ENCODE results near the gene ATCAY. TPM values are rescaled to one million over a fixed set of nuclear protein-coding genes. Genes with fewer than 3 reads are reported as not detected.

The ATCAY gene
- total and polyA plus RNA-seq, 2 of the 4 experiments (the other 2 are of a cell fraction) = 0.31 to 0.36 TPM

DNA sequence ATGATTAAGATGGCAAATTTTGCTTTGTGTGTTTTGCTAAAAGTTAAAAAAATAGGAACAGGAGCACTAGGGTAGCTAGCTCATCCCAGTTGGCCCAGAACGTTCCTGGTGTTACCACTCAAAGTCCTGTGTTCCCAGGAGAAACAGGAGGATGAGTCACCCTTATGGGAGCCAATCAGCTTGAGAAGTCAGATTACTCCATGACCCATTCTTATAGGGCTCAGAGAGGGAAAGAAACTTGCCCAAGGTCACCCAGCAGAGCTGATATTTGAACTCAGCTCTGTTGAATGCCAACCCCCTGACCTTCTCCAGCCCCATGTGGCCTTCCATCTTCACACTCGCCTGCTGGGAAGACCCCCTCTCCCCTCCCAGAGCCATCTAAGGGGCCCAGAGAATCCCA lies 65.4 kb downstream of the ATCAY start:
- H3K18ac ChIP-seq (ENCODE audit: low read depth, low read length) = no peak overlapping the region
- no peak overlapping the region for H3K56ac ChIP-seq (ENCODE audit: extremely low read depth, insufficient read depth, low read length)
- POLR2A ChIA-PET (ENCODE audit: unreplicated experiment) = no interaction called here
- H2BK120ac ChIP-seq (ENCODE audit: low read depth, low read length) = no peak overlapping the region
- no peak overlapping the region for H4K5ac ChIP-seq (ENCODE audit: low read depth, low read length)
- H3K9ac ChIP-seq (ENCODE audit: low read depth, low read length) = no peak overlapping the region
- H3K79me1 ChIP-seq (ENCODE audit: low read depth in 1 of 2, low read length in 2 of 2) = 0 out of 4 replicates have a peak, but pooled peaks cover 0 to under 1% of the 10 kb centered on the region in 2 experiments
- H3K27me3 ChIP-seq (ENCODE audit: control insufficient read depth, insufficient read depth, low read length) = no peaks in the 10 kb centered on the region
- no peak overlapping the region for H4K8ac ChIP-seq (ENCODE audit: low read depth in 2 of 2, low read length in 2 of 2)
- H3K27ac ChIP-seq (ENCODE audit: insufficient read depth, low read length) = no peak overlapping the region
- H2BK5ac ChIP-seq (ENCODE audit: low read depth, low read length, poor library complexity, severe bottlenecking) = no peak overlapping the region
- in situ Hi-C loops (cut with MboI; ENCODE audit: low sequenced_read_pairs) = no loop called here
- 0 out of 2 replicates have a peak, but pooled peaks have one; percentile 18 for ATAC-seq (ENCODE audit: low read depth)
- no peak overlapping the region for H3K4me3 ChIP-seq (ENCODE audit: insufficient read depth, low read depth, low read length)
- no peak overlapping the region for H2BK15ac ChIP-seq (ENCODE audit: low read depth, low read length)
- H2BK20ac ChIP-seq (ENCODE audit: low read depth, low read length) = no peak overlapping the region
- BruUV-seq (replicated peaks) = no TSS peak
- TF ChIP-seq RFX5 (IDR thresholded peaks at IDR 0.05; ENCODE audit: low read depth, low read length) (no peak), POLR2A (IDR thresholded peaks at IDR 0.05; ENCODE audit: low read depth, low read length) (no peak), MAZ (IDR thresholded peaks at IDR 0.05; ENCODE audit: borderline replicate concordance, low read depth, low read length) (no peak)
- DNase-seq = peak; percentile 29
- intact Hi-C loops (cut with micrococcal nuclease) = no loop called here
- H2AFZ ChIP-seq (replicated peaks; ENCODE audit: low read length, poor library complexity) = no peak overlapping the region
- no peak overlapping the region for H2AK5ac ChIP-seq (ENCODE audit: low read depth, low read length)
- no peak overlapping the region for H3K23ac ChIP-seq (ENCODE audit: low read depth, low read length)
- CTCF ChIA-PET = no interaction called here
- no peaks in the 10 kb centered on the region for H3K4me1 ChIP-seq (ENCODE audit: control insufficient read depth, insufficient read depth, low read length)
- dilution Hi-C loops (cut with HindIII; ENCODE audit: low sequenced_read_pairs, unreplicated experiment) = no loop called here
- WGBS, 2 experiments (ENCODE audit: extremely low coverage in 2 of 2, insufficient read length in 1 of 2) = no CpG with 5 or more reads among the region's 2 CpGs
- H3K14ac ChIP-seq (replicated peaks; ENCODE audit: low read depth, low read length) = no peak overlapping the region
- H2AK9ac ChIP-seq (replicated peaks; ENCODE audit: low read depth, low read length, poor library complexity) = no peak overlapping the region
- H3K9me3 ChIP-seq (ENCODE audit: control insufficient read depth, insufficient read depth, low read length) = no peaks in the 10 kb centered on the region
- no peak overlapping the region for H3K4me2 ChIP-seq (ENCODE audit: low read depth, low read length)
- no peaks in the 10 kb centered on the region for H3K36me3 ChIP-seq (ENCODE audit: control insufficient read depth, insufficient read depth, low read length)
- H3K9me1 ChIP-seq (ENCODE audit: insufficient read depth, low read length) = no peaks in the 10 kb centered on the region
- 0 out of 2 replicates have a peak, but pooled peaks cover under 1% of the 10 kb centered on the region for H4K20me1 ChIP-seq (ENCODE audit: insufficient read depth, low read length)
- no peak overlapping the region for H3K4ac ChIP-seq (ENCODE audit: low read depth, low read length)
- no peak overlapping the region for H4K91ac ChIP-seq (ENCODE audit: insufficient read depth, low read depth, low read length)
